Measurements from ENCODE around the gene RAB44.
A peak's percentile ranks its signal among the peaks of the same experiment; 100 is the strongest.
"Not testable (repeated sequence)": the region's sequence is repeated elsewhere in the genome, so short reads cannot be mapped to it uniquely, and the experiment has no call there.

The RAB44 gene

DNA sequence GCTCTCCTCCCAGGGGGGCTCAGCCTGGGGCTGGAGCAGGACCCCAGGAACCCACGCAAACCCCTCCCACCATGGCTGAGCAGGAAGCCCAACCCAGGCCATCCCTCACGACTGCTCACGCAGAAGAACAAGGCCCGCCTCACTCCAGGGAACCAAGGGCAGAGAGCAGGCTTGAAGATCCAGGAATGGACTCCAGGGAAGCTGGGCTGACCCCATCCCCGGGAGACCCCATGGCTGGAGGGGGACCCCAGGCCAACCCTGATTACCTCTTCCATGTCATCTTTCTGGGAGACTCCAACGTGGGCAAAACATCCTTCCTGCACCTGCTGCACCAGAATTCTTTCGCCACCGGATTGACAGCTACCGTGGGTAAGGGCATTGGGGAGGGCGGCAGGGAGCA lies 24.7 kb downstream of the RAB44 start:
- H3K4me3 ChIP-seq (ENCODE audit: low read length): no peak overlapping the region
- H4K20me1 ChIP-seq (ENCODE audit: control insufficient read depth, insufficient read depth, low read depth, low read length): no peaks in the 10 kb centered on the region
- H3K27ac ChIP-seq (ENCODE audit: low read depth, low read length): no peak overlapping the region
- no peaks in the 10 kb centered on the region for H3K36me3 ChIP-seq (ENCODE audit: control insufficient read depth, low read length)
- H3K4me2 ChIP-seq (ENCODE audit: low read length): no peak overlapping the region
- no peak for TF ChIP-seq EZH2phosphoT487 (IDR thresholded peaks at IDR 0.05; ENCODE audit: borderline replicate concordance, low read length)
- TF ChIP-seq, protein P1, sequence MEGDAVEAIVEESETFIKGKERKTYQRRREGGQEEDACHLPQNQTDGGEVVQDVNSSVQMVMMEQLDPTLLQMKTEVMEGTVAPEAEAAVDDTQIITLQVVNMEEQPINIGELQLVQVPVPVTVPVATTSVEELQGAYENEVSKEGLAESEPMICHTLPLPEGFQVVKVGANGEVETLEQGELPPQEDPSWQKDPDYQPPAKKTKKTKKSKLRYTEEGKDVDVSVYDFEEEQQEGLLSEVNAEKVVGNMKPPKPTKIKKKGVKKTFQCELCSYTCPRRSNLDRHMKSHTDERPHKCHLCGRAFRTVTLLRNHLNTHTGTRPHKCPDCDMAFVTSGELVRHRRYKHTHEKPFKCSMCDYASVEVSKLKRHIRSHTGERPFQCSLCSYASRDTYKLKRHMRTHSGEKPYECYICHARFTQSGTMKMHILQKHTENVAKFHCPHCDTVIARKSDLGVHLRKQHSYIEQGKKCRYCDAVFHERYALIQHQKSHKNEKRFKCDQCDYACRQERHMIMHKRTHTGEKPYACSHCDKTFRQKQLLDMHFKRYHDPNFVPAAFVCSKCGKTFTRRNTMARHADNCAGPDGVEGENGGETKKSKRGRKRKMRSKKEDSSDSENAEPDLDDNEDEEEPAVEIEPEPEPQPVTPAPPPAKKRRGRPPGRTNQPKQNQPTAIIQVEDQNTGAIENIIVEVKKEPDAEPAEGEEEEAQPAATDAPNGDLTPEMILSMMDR (IDR thresholded peaks at IDR 0.05; ENCODE audit: low read depth, low read length, poor library complexity, severe bottlenecking): no peak
- no peaks in the 10 kb centered on the region for H3K9me2 ChIP-seq (replicated peaks; ENCODE audit: control insufficient read depth, low read length)
- no peaks in the 10 kb centered on the region for H3K27me3 ChIP-seq (ENCODE audit: control insufficient read depth, low read length)
- H3F3A ChIP-seq (ENCODE audit: control insufficient read depth, insufficient read depth): no peaks in the 10 kb centered on the region
- no peaks in the 10 kb centered on the region for H3K9me3 ChIP-seq (ENCODE audit: control insufficient read depth, insufficient read depth, low read length)
- H3K79me2 ChIP-seq (ENCODE audit: control insufficient read depth, low read length): no peaks in the 10 kb centered on the region
- H3K4me1 ChIP-seq (ENCODE audit: control insufficient read depth, low read length): peaks cover 27% of the 10 kb centered on the region

- TF ChIP-seq, protein P1 (IDR thresholded peaks at IDR 0.05; ENCODE audit: low read depth, low read length, poor library complexity, severe bottlenecking): no peak
- no peak for TF ChIP-seq EZH2phosphoT487 (IDR thresholded peaks at IDR 0.05; ENCODE audit: borderline replicate concordance, low read length)
- Histone ChIP-seq H3K9me3 (ENCODE audit: control insufficient read depth, insufficient read depth, low read length) (no peaks in the 10 kb centered on the region), H3K36me3 (ENCODE audit: control insufficient read depth, low read length) (no peaks in the 10 kb centered on the region), H3K4me3 (ENCODE audit: low read length) (no peak overlapping the region), H3K27me3 (ENCODE audit: control insufficient read depth, low read length) (no peaks in the 10 kb centered on the region), H3K9me2 (replicated peaks; ENCODE audit: control insufficient read depth, low read length) (no peaks in the 10 kb centered on the region), H3K4me2 (ENCODE audit: low read length) (no peak overlapping the region), H3K4me1 (ENCODE audit: control insufficient read depth, low read length) (peaks cover 27% of the 10 kb centered on the region), H3K79me2 (ENCODE audit: control insufficient read depth, low read length) (no peaks in the 10 kb centered on the region), H4K20me1 (ENCODE audit: control insufficient read depth, insufficient read depth, low read depth, low read length) (no peaks in the 10 kb centered on the region), H3K27ac (ENCODE audit: low read depth, low read length) (no peak overlapping the region), H3F3A (ENCODE audit: control insufficient read depth, insufficient read depth) (no peaks in the 10 kb centered on the region)
These were observed 25.3 kb downstream of the RAB44 start for GRCh38 chr6:36722879-36723278.

DNA sequence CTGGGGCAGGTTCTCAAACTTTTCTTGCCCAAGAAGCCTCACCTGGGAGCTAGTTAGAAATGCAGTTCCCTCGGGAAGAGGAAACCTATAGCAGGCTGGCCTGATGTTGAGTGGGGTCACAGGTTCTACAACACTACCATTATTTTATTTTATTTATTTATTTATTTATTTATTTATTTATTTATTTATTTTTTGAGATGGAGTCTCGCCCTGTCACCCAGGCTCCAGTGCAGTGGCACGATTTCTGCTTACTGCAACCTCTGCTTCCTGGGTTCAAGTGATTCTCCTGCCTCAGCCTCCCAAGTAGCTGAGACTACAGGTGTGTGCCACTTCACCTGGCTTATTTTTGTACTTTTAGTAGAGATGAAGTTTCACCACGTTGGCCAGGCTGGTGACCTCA lies 26.4 kb downstream of the RAB44 start:
- peaks cover 26% of the 10 kb centered on the region for H3K4me1 ChIP-seq (ENCODE audit: control insufficient read depth, low read length)
- not testable (repeated sequence) for H3K4me2 ChIP-seq (ENCODE audit: low read length); H4K20me1 ChIP-seq (ENCODE audit: control insufficient read depth, insufficient read depth, low read depth, low read length); H3F3A ChIP-seq (ENCODE audit: control insufficient read depth, insufficient read depth); H3K36me3 ChIP-seq (ENCODE audit: control insufficient read depth, low read length); H3K27me3 ChIP-seq (ENCODE audit: control insufficient read depth, low read length); H3K79me2 ChIP-seq (ENCODE audit: control insufficient read depth, low read length); H3K27ac ChIP-seq (ENCODE audit: low read depth, low read length); H3K9me3 ChIP-seq (ENCODE audit: control insufficient read depth, insufficient read depth, low read length); H3K9me2 ChIP-seq (replicated peaks; ENCODE audit: control insufficient read depth, low read length); H3K4me3 ChIP-seq (ENCODE audit: low read length)

- Histone ChIP-seq H3K4me2 (ENCODE audit: low read length) (no peak overlapping the region), H3K27me3 (ENCODE audit: control insufficient read depth, low read length) (peaks cover 5% of the 10 kb centered on the region; the same call in 1 of the 2 replicates), H3K9me3 (ENCODE audit: control insufficient read depth, insufficient read depth, low read length) (no peaks in the 10 kb centered on the region), H4K20me1 (ENCODE audit: control insufficient read depth, insufficient read depth, low read depth, low read length) (no peaks in the 10 kb centered on the region), H3K36me3 (ENCODE audit: control insufficient read depth, low read length) (no peaks in the 10 kb centered on the region), H3F3A (ENCODE audit: control insufficient read depth, insufficient read depth) (no peaks in the 10 kb centered on the region), H3K9me2 (replicated peaks; ENCODE audit: control insufficient read depth, low read length) (no peaks in the 10 kb centered on the region), H3K79me2 (ENCODE audit: control insufficient read depth, low read length) (no peaks in the 10 kb centered on the region), H3K4me1 (ENCODE audit: control insufficient read depth, low read length) (peaks cover 19% of the 10 kb centered on the region), H3K4me3 (ENCODE audit: low read length) (no peak overlapping the region), H3K27ac (ENCODE audit: low read depth, low read length) (no peak overlapping the region)
- no peak for TF ChIP-seq EZH2phosphoT487 (IDR thresholded peaks at IDR 0.05; ENCODE audit: borderline replicate concordance, low read length)
- TF ChIP-seq, protein P1 (IDR thresholded peaks at IDR 0.05; ENCODE audit: low read depth, low read length, poor library complexity, severe bottlenecking): peak; percentile 57
These were observed 27.1 kb downstream of the RAB44 start for GRCh38 chr6:36724514-36725390.
